Choroid plexus epithelial cell (primary cell): ENCODE results near the gene CADPS.
A peak's percentile ranks its signal among the peaks of the same experiment; 100 is the strongest.

Experiments
- DNase-seq: peaks from one replicate; pipeline ENCODE4 v3.0.0-alpha.2; 2010; ENCODE audit warnings: low read depth
- H3K4me3 ChIP-seq: 2 replicates; pipeline ENCODE4 v1.5.1; 2011; ENCODE audit warnings: low read depth, mild to moderate bottlenecking, control low read depth, low read length, moderate library complexity
- TF ChIP-seq, protein P1 (sequence below): conservative IDR thresholded peaks from 2 replicates; pipeline ENCODE4 v1.5.1; 2011; ENCODE audit warnings: low read depth, mild to moderate bottlenecking, control low read depth, inconsistent platforms, low read length, moderate library complexity

The CADPS gene

DNA sequence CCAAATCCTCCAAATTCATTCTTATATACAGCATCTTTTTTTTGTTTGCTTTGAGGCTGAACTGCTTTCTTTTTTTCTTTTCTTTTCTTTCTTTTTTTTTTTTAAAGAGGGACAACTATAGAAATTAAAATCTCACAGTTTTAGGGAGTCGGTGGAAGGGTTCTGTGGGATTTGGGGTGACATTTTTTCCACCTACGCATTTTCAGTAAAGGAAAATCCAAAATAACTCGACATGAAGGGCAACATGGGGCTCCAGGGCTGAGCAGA, 498.8 kb downstream of the CADPS start:
- H3K4me3 ChIP-seq = no peak overlapping the region
- TF ChIP-seq, protein P1, sequence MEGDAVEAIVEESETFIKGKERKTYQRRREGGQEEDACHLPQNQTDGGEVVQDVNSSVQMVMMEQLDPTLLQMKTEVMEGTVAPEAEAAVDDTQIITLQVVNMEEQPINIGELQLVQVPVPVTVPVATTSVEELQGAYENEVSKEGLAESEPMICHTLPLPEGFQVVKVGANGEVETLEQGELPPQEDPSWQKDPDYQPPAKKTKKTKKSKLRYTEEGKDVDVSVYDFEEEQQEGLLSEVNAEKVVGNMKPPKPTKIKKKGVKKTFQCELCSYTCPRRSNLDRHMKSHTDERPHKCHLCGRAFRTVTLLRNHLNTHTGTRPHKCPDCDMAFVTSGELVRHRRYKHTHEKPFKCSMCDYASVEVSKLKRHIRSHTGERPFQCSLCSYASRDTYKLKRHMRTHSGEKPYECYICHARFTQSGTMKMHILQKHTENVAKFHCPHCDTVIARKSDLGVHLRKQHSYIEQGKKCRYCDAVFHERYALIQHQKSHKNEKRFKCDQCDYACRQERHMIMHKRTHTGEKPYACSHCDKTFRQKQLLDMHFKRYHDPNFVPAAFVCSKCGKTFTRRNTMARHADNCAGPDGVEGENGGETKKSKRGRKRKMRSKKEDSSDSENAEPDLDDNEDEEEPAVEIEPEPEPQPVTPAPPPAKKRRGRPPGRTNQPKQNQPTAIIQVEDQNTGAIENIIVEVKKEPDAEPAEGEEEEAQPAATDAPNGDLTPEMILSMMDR = no peak
- DNase-seq = no peak

DNA sequence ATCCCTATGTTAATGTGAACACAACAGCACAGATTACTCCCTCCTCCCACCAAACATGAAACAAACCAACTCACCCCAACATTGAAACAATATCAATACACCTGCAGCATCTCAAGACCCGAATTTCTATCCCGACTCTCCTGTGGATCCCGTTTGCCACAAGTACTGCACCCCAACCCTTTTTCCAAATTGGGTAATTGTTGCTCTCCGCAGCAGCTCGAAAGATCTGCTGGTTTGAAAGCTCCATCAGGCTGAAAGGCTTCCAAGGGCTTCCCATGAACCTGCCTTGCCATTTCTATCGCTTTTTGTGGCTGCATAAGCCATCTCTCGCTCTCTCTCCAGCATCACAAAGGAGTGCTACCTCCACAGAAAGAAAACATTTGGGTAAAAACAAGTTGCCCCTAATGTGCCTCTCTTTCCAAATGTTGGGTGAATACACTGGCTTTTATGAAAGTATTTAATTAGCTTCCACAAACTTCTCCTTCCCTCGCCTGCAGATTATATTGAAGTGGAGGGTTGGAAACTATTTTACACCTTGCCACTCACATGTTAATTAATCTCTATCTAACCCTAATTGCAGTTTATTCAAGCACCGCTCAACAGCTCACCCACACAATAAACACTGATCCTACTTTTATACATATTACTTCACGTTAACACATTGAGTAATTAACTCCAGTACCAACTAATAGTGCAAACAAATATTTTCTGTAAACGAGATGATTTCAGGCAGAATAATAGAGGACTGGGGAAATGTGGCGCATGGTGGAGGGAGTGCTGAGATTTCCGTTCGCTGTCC, 499.4 kb downstream of the CADPS start:
- TF ChIP-seq, protein P1 = no peak
- H3K4me3 ChIP-seq = no peak overlapping the region
- no peak for DNase-seq

DNA sequence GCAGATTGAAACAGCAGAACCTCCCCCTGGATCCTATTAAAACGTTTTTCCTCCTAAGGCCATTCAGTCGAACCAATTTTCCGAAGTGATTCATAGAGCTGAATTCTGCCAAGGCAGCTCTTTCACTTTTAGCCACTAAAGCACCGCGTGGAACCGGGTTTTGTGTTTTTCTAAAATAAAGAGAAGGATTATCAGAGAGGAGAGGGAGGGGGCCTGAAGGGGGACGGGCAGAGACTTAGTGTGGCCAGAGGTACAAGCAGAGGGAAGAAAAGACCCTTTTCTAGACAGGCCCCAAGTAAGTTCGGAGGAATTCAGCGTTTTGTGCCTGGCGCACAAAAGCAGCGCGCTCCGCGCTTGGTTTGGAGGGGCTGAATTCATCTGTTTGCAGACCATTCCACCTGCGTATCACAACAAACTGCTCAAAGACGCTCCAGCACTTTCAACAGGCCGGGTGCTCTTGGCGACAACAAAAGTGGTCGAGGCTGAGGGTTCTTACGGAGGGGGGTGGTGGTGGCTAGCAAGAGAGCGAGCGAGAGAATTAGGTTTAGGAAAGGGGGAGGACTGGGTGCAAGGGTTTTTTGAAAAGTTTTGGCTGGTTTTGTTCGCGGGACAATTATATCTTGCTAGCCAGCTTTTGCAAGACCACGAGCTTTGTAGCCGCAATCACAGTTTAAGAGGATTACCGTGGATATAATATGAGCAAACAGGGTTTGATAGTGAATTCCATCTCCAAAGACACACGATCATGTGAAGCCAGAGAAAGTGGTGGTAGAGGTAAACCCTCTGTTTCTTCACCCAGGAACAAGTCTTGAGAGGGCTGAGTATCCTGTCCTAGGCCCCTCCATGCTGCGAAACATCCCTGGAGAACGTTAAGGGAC, 500.6 kb downstream of the CADPS start:
- H3K4me3 ChIP-seq = no peak overlapping the region
- DNase-seq = peak; percentile 33
- TF ChIP-seq, protein P1 = no peak

DNA sequence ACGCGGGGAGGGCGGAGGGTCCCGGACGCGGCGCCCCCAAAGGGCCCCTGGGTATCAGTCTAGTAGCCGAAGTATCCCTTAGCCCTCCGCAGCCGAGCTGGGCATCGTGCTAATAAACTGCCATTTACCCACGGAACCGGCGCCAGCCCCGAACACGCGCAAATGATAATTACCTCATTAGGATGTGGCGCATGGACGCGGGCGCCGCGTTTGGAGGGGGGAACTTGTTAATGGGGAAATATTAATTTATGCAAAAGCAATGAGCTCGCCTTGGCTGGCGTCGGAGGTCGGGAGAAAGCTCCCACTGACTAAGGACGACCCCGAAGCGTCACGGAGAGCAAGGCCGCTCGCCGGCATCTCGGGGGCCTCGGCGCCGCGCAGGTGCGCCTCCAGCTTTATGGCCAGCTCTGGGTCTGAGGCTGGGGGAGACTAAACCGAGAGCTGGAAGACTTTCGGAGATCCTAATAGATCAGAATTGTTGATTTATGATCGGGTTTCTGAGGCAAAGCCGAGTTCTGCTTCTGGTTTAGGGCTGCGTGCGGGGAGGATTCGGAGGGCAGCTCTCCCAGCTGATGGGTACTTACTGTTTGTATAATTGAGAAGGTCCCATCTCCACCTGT, 501.4 kb downstream of the CADPS start:
- H3K4me3 ChIP-seq = no peak overlapping the region
- no peak for DNase-seq
- TF ChIP-seq, protein P1 = no peak

DNA sequence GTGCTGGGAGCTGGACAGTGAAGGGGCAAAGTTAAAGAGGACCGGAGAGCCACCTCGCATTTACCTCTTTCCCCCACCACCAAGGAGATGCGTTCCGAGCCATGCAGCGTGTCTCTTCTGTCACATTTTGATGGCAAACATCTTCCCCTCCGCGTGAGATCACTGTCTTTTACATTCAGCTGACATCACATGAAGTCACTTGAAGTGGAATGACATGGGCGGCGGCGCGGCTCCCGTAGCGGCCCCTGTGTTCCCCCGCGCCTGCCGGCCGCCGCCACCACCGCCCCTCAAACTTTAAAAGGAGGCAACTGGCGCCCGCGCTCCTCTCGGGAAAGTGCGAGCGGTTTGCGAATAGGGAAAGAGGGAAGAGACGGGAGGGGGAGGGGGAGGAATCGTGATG, 502.0 kb downstream of the CADPS start, which contains the start of gene FEZF2:
FEZF2 (minus strand) TSS at position 336 of the 400 bp plus-strand sequence. CDS start 682 bp downstream, outside the sequence.
- TF ChIP-seq, protein P1 = no peak
- no peak for DNase-seq
- H3K4me3 ChIP-seq = no peak within 1 kb of the TSS

DNA sequence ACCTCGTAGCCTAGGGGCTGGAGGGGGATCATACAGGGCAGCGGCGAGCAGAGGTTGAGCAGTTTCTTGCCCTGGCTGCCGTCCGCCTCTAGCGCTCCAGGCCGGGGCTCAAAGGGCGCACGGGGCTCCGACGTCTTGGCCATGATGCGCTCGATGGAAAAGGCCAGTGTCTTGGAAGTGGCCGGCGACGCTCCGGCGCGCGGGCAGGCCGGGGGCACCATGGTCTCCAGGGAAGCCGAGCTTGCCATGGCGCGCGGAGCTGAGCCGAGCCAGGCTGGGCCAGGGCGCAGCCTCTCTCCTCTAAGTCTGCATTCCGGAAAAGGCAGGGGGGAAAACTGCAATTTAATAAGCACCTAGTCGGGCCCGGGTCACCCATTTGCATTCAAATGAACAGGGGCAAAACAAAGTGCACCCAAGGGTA, 502.6 kb downstream of the CADPS start:
- no peak for DNase-seq
- H3K4me3 ChIP-seq = no peak overlapping the region
- TF ChIP-seq, protein P1 = no peak
